Measurements from ENCODE around the gene SMARCB1. TPM values are rescaled to one million over a fixed set of nuclear protein-coding genes. Genes with fewer than 3 reads are reported as not detected.
A peak's percentile ranks its signal among the peaks of the same experiment; 100 is the strongest.

Gene SMARCB1
- total RNA-seq, 1 experiment from 2014 or later: 80.2 TPM

DNA sequence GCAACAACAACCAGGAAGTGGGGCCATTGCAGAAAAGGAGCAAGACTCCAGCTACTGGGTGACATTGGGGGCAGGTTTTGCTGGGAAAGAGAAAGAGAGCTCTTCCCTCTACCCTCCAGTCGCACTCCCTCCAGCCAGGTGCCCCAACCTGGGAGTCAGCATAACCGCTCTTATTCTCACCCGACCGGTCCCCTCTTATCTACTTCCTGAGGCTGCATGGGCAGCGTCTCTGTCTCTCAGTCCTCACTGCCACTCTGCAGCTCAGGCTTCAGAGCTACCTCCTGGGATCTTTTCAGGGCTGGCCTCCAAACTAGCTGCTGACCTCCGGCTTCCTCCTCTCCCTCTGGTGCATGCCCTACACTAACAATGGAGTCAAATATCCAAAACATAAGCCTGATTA is 41.0 kb upstream of the SMARCB1 start:
- Histone ChIP-seq H3K4me3 (no peak overlapping the region), H2AFZ (no peak overlapping the region), H3K9me2 (ENCODE audit: insufficient read depth) (no peaks in the 10 kb centered on the region), H3K36me3 (ENCODE audit: low read depth) (peaks cover 4% of the 10 kb centered on the region; the same call in 1 of the 2 replicates), H3K4me2 (no peak overlapping the region), H3K27ac (no peak overlapping the region), H3K9me3 (ENCODE audit: insufficient read depth, low read depth) (no peaks in the 10 kb centered on the region), H3F3A (ENCODE audit: insufficient read depth, low read depth) (peaks cover 15% of the 10 kb centered on the region; the same call in 1 of the 2 replicates), H3K27me3 (ENCODE audit: insufficient read depth, low read depth) (no peaks in the 10 kb centered on the region), H4K20me1 (ENCODE audit: insufficient read depth) (no peaks in the 10 kb centered on the region), H3K4me1 (replicated peaks; ENCODE audit: insufficient read depth) (peaks cover 17% of the 10 kb centered on the region), H3K79me2 (ENCODE audit: low read depth) (0 out of 2 replicates have a peak, but pooled peaks cover 4% of the 10 kb centered on the region)
- DNase-seq: no peak
- intact Hi-C loops (cut with micrococcal nuclease; ENCODE audit: unreplicated experiment): no loop called here
- CTCF ChIA-PET: no interaction called here
- POLR2A ChIA-PET (ENCODE audit: unreplicated experiment): no interaction called here
- BruUV-seq (replicated peaks): no TSS peak
- TF ChIP-seq EZH2 (IDR thresholded peaks at IDR 0.05; ENCODE audit: low read depth): no peak
- TF ChIP-seq, protein P1, sequence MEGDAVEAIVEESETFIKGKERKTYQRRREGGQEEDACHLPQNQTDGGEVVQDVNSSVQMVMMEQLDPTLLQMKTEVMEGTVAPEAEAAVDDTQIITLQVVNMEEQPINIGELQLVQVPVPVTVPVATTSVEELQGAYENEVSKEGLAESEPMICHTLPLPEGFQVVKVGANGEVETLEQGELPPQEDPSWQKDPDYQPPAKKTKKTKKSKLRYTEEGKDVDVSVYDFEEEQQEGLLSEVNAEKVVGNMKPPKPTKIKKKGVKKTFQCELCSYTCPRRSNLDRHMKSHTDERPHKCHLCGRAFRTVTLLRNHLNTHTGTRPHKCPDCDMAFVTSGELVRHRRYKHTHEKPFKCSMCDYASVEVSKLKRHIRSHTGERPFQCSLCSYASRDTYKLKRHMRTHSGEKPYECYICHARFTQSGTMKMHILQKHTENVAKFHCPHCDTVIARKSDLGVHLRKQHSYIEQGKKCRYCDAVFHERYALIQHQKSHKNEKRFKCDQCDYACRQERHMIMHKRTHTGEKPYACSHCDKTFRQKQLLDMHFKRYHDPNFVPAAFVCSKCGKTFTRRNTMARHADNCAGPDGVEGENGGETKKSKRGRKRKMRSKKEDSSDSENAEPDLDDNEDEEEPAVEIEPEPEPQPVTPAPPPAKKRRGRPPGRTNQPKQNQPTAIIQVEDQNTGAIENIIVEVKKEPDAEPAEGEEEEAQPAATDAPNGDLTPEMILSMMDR (conservative IDR thresholded peaks at IDR 0.05): no peak

DNA sequence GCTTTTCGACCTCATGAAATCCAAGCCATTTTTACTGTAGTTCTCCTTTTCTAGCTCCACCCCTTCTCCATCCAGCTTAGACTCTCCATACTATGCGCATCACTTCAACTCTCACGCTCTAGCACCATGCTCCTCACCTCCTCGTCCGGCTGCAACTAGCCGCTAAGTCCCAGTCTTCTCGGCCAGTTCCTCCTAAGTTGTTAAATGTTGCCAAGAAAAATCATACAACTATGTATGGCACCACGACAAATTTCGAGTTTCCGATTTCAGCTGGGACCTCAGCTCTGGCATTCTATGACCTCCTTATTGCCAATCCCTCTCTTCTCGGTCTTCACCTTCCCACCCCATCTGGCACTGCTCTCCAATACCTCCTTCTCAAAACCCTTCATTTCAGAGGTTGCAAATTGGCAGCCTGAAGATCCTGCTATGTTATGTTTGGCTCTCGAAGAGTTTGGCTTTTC is 36.9 kb upstream of the SMARCB1 start:
- H3K9me2 ChIP-seq (ENCODE audit: insufficient read depth): no peaks in the 10 kb centered on the region
- H3K9me3 ChIP-seq (ENCODE audit: insufficient read depth, low read depth): no peaks in the 10 kb centered on the region
- no peak for TF ChIP-seq EZH2 (IDR thresholded peaks at IDR 0.05; ENCODE audit: low read depth)
- TF ChIP-seq, protein P1 (conservative IDR thresholded peaks at IDR 0.05): no peak
- peaks cover 13% of the 10 kb centered on the region for H3K4me1 ChIP-seq (replicated peaks; ENCODE audit: insufficient read depth)
- no peak overlapping the region for H3K27ac ChIP-seq
- H3K79me2 ChIP-seq (ENCODE audit: low read depth): 0 out of 2 replicates have a peak, but pooled peaks cover 4% of the 10 kb centered on the region
- no peak overlapping the region for H2AFZ ChIP-seq
- H4K20me1 ChIP-seq (ENCODE audit: insufficient read depth): no peaks in the 10 kb centered on the region
- H3K4me2 ChIP-seq: peak overlapping the region; percentile 92
- intact Hi-C loops (cut with micrococcal nuclease; ENCODE audit: unreplicated experiment): no loop called here
- H3K27me3 ChIP-seq (ENCODE audit: insufficient read depth, low read depth): no peaks in the 10 kb centered on the region
- CTCF ChIA-PET: no interaction called here
- peaks cover 20% of the 10 kb centered on the region; the same call in 1 of the 2 replicates for H3F3A ChIP-seq (ENCODE audit: insufficient read depth, low read depth)
- POLR2A ChIA-PET (ENCODE audit: unreplicated experiment): interaction anchor here (0.7 kb wide), 1 partner anchor 100 kb away, joined by 4 read pairs; no protein-coding TSS in a partner anchor
- H3K36me3 ChIP-seq (ENCODE audit: low read depth): no peaks in the 10 kb centered on the region; the same call in 1 of the 2 replicates
- no peak for DNase-seq
- BruUV-seq (replicated peaks): no TSS peak
- H3K4me3 ChIP-seq: peak overlapping the region; percentile 97

DNA sequence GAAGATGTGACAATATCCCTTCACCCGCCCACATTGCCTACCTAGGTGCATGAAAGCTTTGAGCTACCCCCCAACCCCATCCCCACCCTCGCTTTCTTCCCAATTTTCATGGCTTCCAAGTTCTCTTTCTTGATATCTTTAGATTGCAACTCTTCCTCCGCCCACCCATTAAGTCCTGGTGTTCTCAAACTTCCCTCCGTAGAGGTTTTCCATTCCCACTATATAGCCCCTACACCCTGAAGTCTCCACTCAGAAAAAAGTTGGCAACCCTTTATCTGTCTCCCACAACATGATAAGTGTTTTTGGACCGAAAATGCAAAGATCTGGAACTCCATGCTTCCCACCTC is 36.4 kb upstream of the SMARCB1 start:
- Histone ChIP-seq H3K9me2 (ENCODE audit: insufficient read depth) (no peaks in the 10 kb centered on the region), H3K27ac (0 out of 2 replicates have a peak overlapping the region, but pooled peaks have one; percentile 24), H2AFZ (peak overlapping the region; percentile 99), H3K36me3 (ENCODE audit: low read depth) (no peaks in the 10 kb centered on the region), H3K27me3 (ENCODE audit: insufficient read depth, low read depth) (no peaks in the 10 kb centered on the region), H3K4me3 (peak overlapping the region; percentile 97), H3K9me3 (ENCODE audit: insufficient read depth, low read depth) (no peaks in the 10 kb centered on the region), H3K79me2 (ENCODE audit: low read depth) (0 out of 2 replicates have a peak, but pooled peaks cover 4% of the 10 kb centered on the region), H4K20me1 (ENCODE audit: insufficient read depth) (no peaks in the 10 kb centered on the region), H3K4me1 (replicated peaks; ENCODE audit: insufficient read depth) (peaks cover 13% of the 10 kb centered on the region), H3F3A (ENCODE audit: insufficient read depth, low read depth) (peaks cover 20% of the 10 kb centered on the region; the same call in 1 of the 2 replicates), H3K4me2 (peak overlapping the region; percentile 92)
- DNase-seq: no peak
- TF ChIP-seq, protein P1 (conservative IDR thresholded peaks at IDR 0.05): no peak
- no peak for TF ChIP-seq EZH2 (IDR thresholded peaks at IDR 0.05; ENCODE audit: low read depth)
- CTCF ChIA-PET: interaction anchor here (0.6 kb wide), 1 partner anchor 37 kb away, joined by 4 read pairs; no protein-coding TSS in a partner anchor
- intact Hi-C loops (cut with micrococcal nuclease; ENCODE audit: unreplicated experiment): no loop called here
- POLR2A ChIA-PET (ENCODE audit: unreplicated experiment): interaction anchor here (0.6 to 0.7 kb wide), 3 partner anchors 22 to 107 kb away, joined by 3 to 8 read pairs (median 4); partner anchors contain the start of genes MMP11 and SLC2A11
- BruUV-seq (replicated peaks): TSS peak; percentile 55
